K562 (cell line): ENCODE results near the gene COL5A1. TPM values are rescaled to one million over a fixed set of nuclear protein-coding genes. Genes with fewer than 3 reads are reported as not detected.

Experiments used
- ATAC-seq: fragments of 200-7000 bp; cut with Tn5 transposase; 3 replicates; pipeline ENCODE4 v1.9.1; 2020; ENCODE audit warnings: moderate library complexity
- BruUV-seq: library from RNA; stranded (reverse); fragments of 400-500 nt; replicated peaks from 2 replicates; lab custom pipeline; 2021; lab: Mats Ljungman, UMichigan
- CTCF ChIA-PET: fragments of 300-600 bp; formaldehyde crosslinking; extraction: SDS; loops from one replicate; lab custom pipeline; 2021; ENCODE audit warnings: low intra/inter-chr PET ratio; lab: Yijun Ruan, JAX
- POLR2A ChIA-PET: fragments of 300-600, 350-650 bp; sonication (Branson Sonifier 250); formaldehyde crosslinking; extraction: SDS; loops from one replicate; lab custom pipeline; 2021; ENCODE audit warnings: antibody characterized with exemption, inconsistent platforms; lab: Yijun Ruan, JAX
- DNase-seq, 4 experiments: peaks; one replicate each; pipeline versions ENCODE4 v3.0.0 to v3.0.0-alpha.2; 2011 to 2018; ENCODE audit warnings: low spot score in 3 of 4, mixed read lengths in 3 of 4; ENCODE audit errors: extremely low read depth in 1 of 4
- FAIRE-seq: peaks from 2 replicates; lab custom pipeline; 2011; peaks lifted over from hg19 to GRCh38; lab: Jason Lieb, UNC
- H2AFZ ChIP-seq: 2 replicates; pipeline ENCODE4 v1.6.0; 2011; ENCODE audit warnings: low read depth, low read length, control low read depth, inconsistent platforms
- H3K27ac ChIP-seq: fragments of 200-600 bp; 3 replicates; pipeline ENCODE4 v1.8.0; 2011; ENCODE audit warnings: low read depth, mild to moderate bottlenecking, control low read depth, inconsistent platforms, low read length, moderate library complexity, mixed read lengths; ENCODE audit errors: extremely low read depth
- H3K27me3 ChIP-seq, 2 experiments: fragments of 300-600 bp in 1 of 2; 2 replicates in 1 of 2; 3 replicates in 1 of 2; pipeline versions ENCODE4 v1.6.0 to v1.8.0; 2011; ENCODE audit warnings: inconsistent platforms in 2 of 2, low read length in 2 of 2, mild to moderate bottlenecking in 1 of 2, mixed read lengths in 1 of 2, moderate library complexity in 1 of 2; ENCODE audit not compliant: control insufficient read depth in 2 of 2, insufficient read depth in 2 of 2
- H3K36me3 ChIP-seq: fragments of 300-600 bp; 3 replicates; pipeline ENCODE4 v1.8.0; 2011; ENCODE audit warnings: mild to moderate bottlenecking, low read length, inconsistent platforms; ENCODE audit not compliant: control insufficient read depth, insufficient read depth
- H3K4me1 ChIP-seq, 2 experiments: fragments of 200-600 bp in 1 of 2; replicated peaks in 1 of 2; 2 replicates in 1 of 2; 3 replicates in 1 of 2; pipeline versions ENCODE4 v1.5.1 to v1.8.0; 2011; ENCODE audit warnings: inconsistent platforms in 2 of 2, low read length in 2 of 2, mild to moderate bottlenecking in 1 of 2, mixed read lengths in 1 of 2, moderate library complexity in 1 of 2; ENCODE audit not compliant: control insufficient read depth in 2 of 2, insufficient read depth in 2 of 2
- H3K4me2 ChIP-seq: 2 replicates; pipeline ENCODE4 v1.6.1; 2011; ENCODE audit warnings: low read length, control low read depth, inconsistent platforms, mixed read lengths; ENCODE audit not compliant: insufficient read depth
- H3K4me3 ChIP-seq: fragments of 200-600 bp; sonication (generic), shearing (Covaris generic); 2 replicates; pipeline ENCODE4 v1.5.1; 2016; ENCODE audit warnings: control low read depth, inconsistent platforms
- H3K79me2 ChIP-seq: fragments of 200-600 bp; 3 replicates; pipeline ENCODE4 v1.8.0; 2011; ENCODE audit warnings: low read length, inconsistent platforms; ENCODE audit not compliant: control insufficient read depth, insufficient read depth
- H3K9ac ChIP-seq, 2 experiments: 2 replicates each; pipeline versions ENCODE4 v1.6.0 to v1.6.1; 2011; ENCODE audit warnings: low read depth in 2 of 2, low read length in 2 of 2, control low read depth in 1 of 2, inconsistent platforms in 1 of 2, mild to moderate bottlenecking in 1 of 2, mixed read lengths in 1 of 2; ENCODE audit not compliant: insufficient read depth in 1 of 2
- H3K9me1 ChIP-seq: one replicate; pipeline ENCODE4 v1.6.0; 2011; ENCODE audit warnings: inconsistent platforms, mild to moderate bottlenecking, low read length, moderate library complexity; ENCODE audit not compliant: control insufficient read depth, insufficient read depth
- H3K9me3 ChIP-seq: replicated peaks from 2 replicates; pipeline ENCODE4 v1.5.1; 2011; ENCODE audit warnings: low read depth, low read length, inconsistent platforms; ENCODE audit not compliant: control insufficient read depth, insufficient read depth
- H4K20me1 ChIP-seq: replicated peaks from 2 replicates; pipeline ENCODE4 v1.6.1; 2011; ENCODE audit warnings: low read length, inconsistent platforms, mixed read lengths; ENCODE audit not compliant: control insufficient read depth, insufficient read depth
- BRF1 ChIP-seq: IDR thresholded peaks from 3 replicates; pipeline ENCODE4 v1.6.1; 2011; ENCODE audit warnings: borderline replicate concordance, mild to moderate bottlenecking; ENCODE audit not compliant: insufficient read length; ENCODE audit errors: extremely low read depth
- HNRNPUL1 ChIP-seq: fragments of 200-400 bp; formaldehyde crosslinking; IDR thresholded peaks from 2 replicates; pipeline ENCODE4 v1.6.1; 2017; ENCODE audit warnings: low read length
- ID3 ChIP-seq, 2 experiments: fragments of 250-450 bp in 1 of 2; fragments of 450-650 bp in 1 of 2; sonication (Bioruptor Pico) in 1 of 2; IDR thresholded peaks; 2 replicates each; pipeline versions ENCODE4 v1.6.1 to v1.8.0; 2016 to 2021; ENCODE audit warnings: mild to moderate bottlenecking in 2 of 2, moderate library complexity in 2 of 2, missing compliant biosample characterization in 1 of 2, missing genetic modification characterization in 1 of 2
- JUNB ChIP-seq: fragments of 450-650 bp; formaldehyde crosslinking; conservative IDR thresholded peaks from 2 replicates; pipeline ENCODE4 v1.4.0; 2020; ENCODE audit warnings: mild to moderate bottlenecking
- NCOA4 ChIP-seq: fragments of 450-650 bp; IDR thresholded peaks from 2 replicates; pipeline ENCODE4 v1.6.1; 2018; ENCODE audit warnings: mild to moderate bottlenecking; ENCODE audit not compliant: partially characterized antibody
- SMAD3 ChIP-seq: fragments of 450-650 bp; formaldehyde crosslinking; conservative IDR thresholded peaks from 2 replicates; pipeline ENCODE4 v1.4.0; 2020; ENCODE audit warnings: mild to moderate bottlenecking
- SMARCC2 ChIP-seq: fragments of 450-650 bp; IDR thresholded peaks from 2 replicates; pipeline ENCODE4 v1.6.1; 2017; ENCODE audit warnings: antibody characterized with exemption, moderate library complexity, mild to moderate bottlenecking, low read depth
- SMARCE1 ChIP-seq: fragments of 450-650 bp; IDR thresholded peaks from 2 replicates; pipeline ENCODE4 v1.7.1; 2016; ENCODE audit warnings: mild to moderate bottlenecking
- STAT5B ChIP-seq: fragments of 250-450 bp; sonication (Bioruptor Pico); IDR thresholded peaks from 2 replicates; pipeline ENCODE4 v1.8.0; 2021; ENCODE audit warnings: mild to moderate bottlenecking, inconsistent platforms
- TRIM24 ChIP-seq, 2 experiments: fragments of 450-650 bp; IDR thresholded peaks; 2 replicates each; pipeline ENCODE4 v1.6.1; 2016
- XRCC4 ChIP-seq: IDR thresholded peaks from one replicate; pipeline ENCODE4 v1.6.1; 2011; ENCODE audit not compliant: insufficient read depth, insufficient read length; ENCODE audit errors: extremely low read depth
- ZFP1 ChIP-seq: fragments of 450-650 bp; formaldehyde crosslinking; IDR thresholded peaks from 2 replicates; pipeline ENCODE4 v1.4.0; 2020; ENCODE audit warnings: mild to moderate bottlenecking, mixed read lengths
- ZFX ChIP-seq: sonication (generic); formaldehyde crosslinking; IDR thresholded peaks from 2 replicates; pipeline ENCODE4 v1.8.0; 2022; ENCODE audit warnings: mild to moderate bottlenecking, missing genetic modification reagents, moderate library complexity
- ZNF165 ChIP-seq: fragments of 250-450 bp; sonication (Bioruptor Pico); IDR thresholded peaks from 2 replicates; pipeline ENCODE4 v1.4.0; 2020; ENCODE audit warnings: borderline replicate concordance
- ZNF586 ChIP-seq: fragments of 450-650 bp; formaldehyde crosslinking; conservative IDR thresholded peaks from 2 replicates; pipeline ENCODE4 v1.4.0; 2020; ENCODE audit warnings: mild to moderate bottlenecking, moderate library complexity
- WGBS: fragments of 100-300 bp; shearing (Covaris generic); methylation state at CpG from one replicate; pipeline ENCODE4 v1.1.6; 2016; ENCODE audit warnings: low coverage, mixed read lengths; ENCODE audit not compliant: insufficient coverage; ENCODE audit errors: missing lambda C conversion rate; 5-methylcytosine and 5-hydroxymethylcytosine counted together
- in situ Hi-C: fragments of 300-500 bp; cut with MboI; formaldehyde crosslinking; loops from 4 replicates; pipeline ENCODE4 v1.15.0; 2018; ENCODE audit warnings: inconsistent platforms, mixed read lengths
- intact Hi-C: fragments of 100-400 bp; cut with micrococcal nuclease; formaldehyde crosslinking; loops from 2 replicates; pipeline ENCODE4 v1.14.2; 2022
- polyA plus RNA-seq, 8 experiments: library from polyadenylated mRNA; depleted of rRNA in 4 of 8; stranded (reverse) in 5 of 8; unstranded in 3 of 8; fragments of >200 nt; fragmentation: Nextera tagmentation in 2 of 8; fragmentation: Illumina TruSeq in 1 of 8; extraction: Ambion mirVana in 2 of 8; extraction: Trizol in 1 of 8; gene quantifications; 2 replicates each; pipeline versions ENCODE4 v1.2.1 to v1.2.3, GENCODE V29; 2011 to 2014; ENCODE audit warnings: inconsistent platforms in 1 of 8, missing spikeins in 1 of 8
- total RNA-seq, 7 experiments: library from RNA; depleted of rRNA in 6 of 7; stranded (reverse); fragments of >200 nt in 6 of 7; fragmentation: Illumina TruSeq in 2 of 7; extraction: Trizol in 2 of 7; gene quantifications; 2 replicates each; pipeline versions ENCODE4 v1.2.1 to v1.2.3, GENCODE V29; 2011 to 2021; ENCODE audit warnings: low replicate concordance in 1 of 7
- TF ChIP-seq, protein P1 (sequence below): IDR thresholded peaks from 2 replicates; pipeline ENCODE4 v1.6.1; 2016; ENCODE audit warnings: missing genetic modification characterization, missing compliant biosample characterization
- TF ChIP-seq, protein P2 (sequence below), 2 experiments: fragments of 450-650 bp in 1 of 2; sonication (generic) in 1 of 2; formaldehyde crosslinking in 1 of 2; IDR thresholded peaks in 1 of 2; conservative IDR thresholded peaks in 1 of 2; 2 replicates each; pipeline versions ENCODE4 v1.6.1 to v1.8.1; 2016 to 2023; ENCODE audit warnings: mild to moderate bottlenecking in 2 of 2, moderate library complexity in 2 of 2, inconsistent platforms in 1 of 2, missing genetic modification reagents in 1 of 2

Gene COL5A1
- total and polyA plus RNA-seq, 9 of the 15 experiments (the other 6 are each of a cell fraction or from before 2014, with no cell fraction given), result under 0.01 to 0.13 (median 0.04) TPM; not detected in 6

DNA sequence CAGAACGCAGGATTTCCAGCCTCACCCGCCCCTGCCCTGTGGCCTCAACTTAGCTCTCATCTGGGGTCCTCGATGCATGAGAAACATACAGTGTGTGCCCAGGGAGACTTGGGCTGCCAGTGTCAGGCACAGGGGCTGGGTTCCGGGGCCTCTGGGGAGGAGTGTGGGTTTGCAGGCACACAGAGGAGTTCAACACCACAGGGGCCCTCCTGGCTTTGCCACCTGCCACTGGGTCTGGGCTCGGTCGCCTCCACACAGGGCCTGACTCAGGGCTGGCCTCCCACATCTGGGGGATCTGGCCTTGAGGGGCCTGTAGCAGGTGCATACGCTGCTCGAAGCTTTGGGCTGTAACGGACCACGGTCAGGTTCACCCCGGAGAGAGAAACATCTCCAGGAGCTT lies 111.6 kb downstream of the COL5A1 start (continued):
- TF ChIP-seq ZNF165 (CRISPR knock-in tag) (no peak), ZFP1 (CRISPR knock-in tag) (no peak), STAT5B (CRISPR knock-in tag) (no peak), TRIM24 (IDR thresholded peaks at IDR 0.05) (no peak), HNRNPUL1 (no peak)

DNA sequence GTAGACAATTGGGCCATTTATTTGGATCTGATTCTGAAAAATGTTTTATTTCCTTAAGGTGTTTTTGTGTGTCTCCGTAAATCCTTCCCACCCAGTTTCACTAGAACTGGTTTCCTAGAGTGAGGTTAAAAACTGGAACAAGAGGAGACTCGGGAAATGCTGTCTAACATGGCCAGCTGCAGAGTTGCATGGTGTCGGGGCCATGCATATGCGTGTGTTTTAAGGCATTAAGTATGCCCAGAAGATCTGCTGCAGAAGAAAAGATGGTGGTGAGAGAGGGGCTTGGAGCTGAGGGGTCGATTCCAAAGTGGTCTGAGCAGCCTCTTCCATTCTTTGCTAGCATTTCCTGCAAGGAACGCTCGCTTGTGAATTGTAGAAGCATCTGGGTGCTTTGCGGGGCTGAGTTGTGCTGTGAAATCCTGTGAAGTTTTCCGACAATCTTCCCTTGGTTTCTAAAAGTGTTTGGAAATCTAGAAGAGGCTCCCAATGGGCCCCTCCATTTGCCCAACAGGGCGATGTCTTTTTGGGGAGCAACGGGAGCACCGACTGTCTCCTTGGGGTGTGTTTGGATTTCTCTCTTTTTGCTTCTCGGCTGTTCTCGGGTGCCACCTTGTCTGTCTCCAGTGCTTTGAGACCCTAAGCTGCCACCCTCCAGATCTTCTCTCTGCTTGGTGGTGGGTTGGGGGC lies 113.8 kb downstream of the COL5A1 start:
- under 1% methylated on average over 13 of the region's 14 CpGs for WGBS
- H3K27ac ChIP-seq, result no peak overlapping the region
- H2AFZ ChIP-seq, result no peak overlapping the region
- H3K36me3 ChIP-seq, result no peaks in the 10 kb centered on the region
- intact Hi-C loops, result no loop called here
- no peaks in the 10 kb centered on the region for H3K4me1 ChIP-seq
- DNase-seq (no peak), FAIRE-seq (no peak), ATAC-seq (no peak)
- no TSS peak for BruUV-seq
- CTCF ChIA-PET, result no interaction called here
- no peak overlapping the region for H3K4me2 ChIP-seq
- no peak overlapping the region for H3K4me3 ChIP-seq
- H3K27me3 ChIP-seq, result peaks cover 11 to 52% of the 10 kb centered on the region in 2 experiments; a peak in 3 of 5 replicates
- H3K9me1 ChIP-seq, result no peaks in the 10 kb centered on the region
- H4K20me1 ChIP-seq, result no peaks in the 10 kb centered on the region
- no peaks in the 10 kb centered on the region; the same call in 1 of the 2 replicates for H3K9me3 ChIP-seq
- POLR2A ChIA-PET, result no interaction called here
- H3K9ac ChIP-seq, result no peak overlapping the region
- TF ChIP-seq SMARCE1 (no peak), ZFX (CRISPR knock-in tag) (no peak), SMAD3 (CRISPR knock-in tag) (no peak), BRF1 (no peak), JUNB (CRISPR knock-in tag) (no peak), ZNF586 (no peak), NCOA4 (no peak), XRCC4 (no peak), SMARCC2 (no peak), ID3 (CRISPR knock-in tag; IDR thresholded peaks at IDR 0.05) (no peak), ID3 (tag; IDR thresholded peaks at IDR 0.05) (no peak)
- TF ChIP-seq, protein P1, sequence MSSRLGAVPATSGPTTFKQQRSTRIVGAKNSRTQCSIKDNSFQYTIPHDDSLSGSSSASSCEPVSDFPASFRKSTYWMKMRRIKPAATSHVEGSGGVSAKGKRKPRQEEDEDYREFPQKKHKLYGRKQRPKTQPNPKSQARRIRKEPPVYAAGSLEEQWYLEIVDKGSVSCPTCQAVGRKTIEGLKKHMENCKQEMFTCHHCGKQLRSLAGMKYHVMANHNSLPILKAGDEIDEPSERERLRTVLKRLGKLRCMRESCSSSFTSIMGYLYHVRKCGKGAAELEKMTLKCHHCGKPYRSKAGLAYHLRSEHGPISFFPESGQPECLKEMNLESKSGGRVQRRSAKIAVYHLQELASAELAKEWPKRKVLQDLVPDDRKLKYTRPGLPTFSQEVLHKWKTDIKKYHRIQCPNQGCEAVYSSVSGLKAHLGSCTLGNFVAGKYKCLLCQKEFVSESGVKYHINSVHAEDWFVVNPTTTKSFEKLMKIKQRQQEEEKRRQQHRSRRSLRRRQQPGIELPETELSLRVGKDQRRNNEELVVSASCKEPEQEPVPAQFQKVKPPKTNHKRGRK (tag), result no peak
- TF ChIP-seq, protein P2, sequence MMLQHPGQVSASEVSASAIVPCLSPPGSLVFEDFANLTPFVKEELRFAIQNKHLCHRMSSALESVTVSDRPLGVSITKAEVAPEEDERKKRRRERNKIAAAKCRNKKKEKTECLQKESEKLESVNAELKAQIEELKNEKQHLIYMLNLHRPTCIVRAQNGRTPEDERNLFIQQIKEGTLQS (IDR thresholded peaks at IDR 0.05), result no peak
- TF ChIP-seq, protein P2 (CRISPR knock-in tag; conservative IDR thresholded peaks at IDR 0.05), result no peak
- H3K79me2 ChIP-seq, result no peaks in the 10 kb centered on the region
- in situ Hi-C loops, result no loop called here
